RCC 7860 (cell line): ENCODE data around the gene SRBD1.

Source experiments
- DNase-seq: peaks from one replicate; pipeline ENCODE4 v3.0.0-alpha.2; 2015; ENCODE audit warnings: low spot score
- FAIRE-seq: peaks from 2 replicates; lab custom pipeline; 2012; peaks lifted over from hg19 to GRCh38; lab: Jason Lieb, UNC

SRBD1 gene

GRCh38 chr2:45596761-45597160, 14.3 kb downstream of the SRBD1 start:
- FAIRE-seq, result no peak
- no peak for DNase-seq

GRCh38 chr2:45595721-45596435, 15.2 kb downstream of the SRBD1 start:
- DNase-seq, result no peak
- peak; percentile 88 for FAIRE-seq

- FAIRE-seq, result no peak
- no peak for DNase-seq
These were observed 20.0 kb downstream of the SRBD1 start for GRCh38 chr2:45591073-45591472.

GRCh38 chr2:45588158-45588829, 22.8 kb downstream of the SRBD1 start:
- no peak for FAIRE-seq
- DNase-seq, result no peak

- DNase-seq, result no peak
- FAIRE-seq, result no peak
These were observed 24.5 kb downstream of the SRBD1 start for GRCh38 chr2:45586600-45586999.

- DNase-seq (peak; percentile 36), FAIRE-seq (peak; percentile 55)
These were observed 25.7 kb downstream of the SRBD1 start for GRCh38 chr2:45585267-45585861.

- DNase-seq, result no peak
- no peak for FAIRE-seq
These were observed 27.1 kb downstream of the SRBD1 start for GRCh38 chr2:45583977-45584376.

GRCh38 chr2:45582522-45582921, 28.5 kb downstream of the SRBD1 start:
- FAIRE-seq (no peak), DNase-seq (no peak)

GRCh38 chr2:45578056-45578843, 32.8 kb downstream of the SRBD1 start:
- DNase-seq, result no peak
- FAIRE-seq, result no peak

GRCh38 chr2:45577441-45577840, 33.6 kb downstream of the SRBD1 start:
- FAIRE-seq, result no peak
- no peak for DNase-seq

GRCh38 chr2:45575881-45576280, 35.2 kb downstream of the SRBD1 start:
- FAIRE-seq, result no peak
- no peak for DNase-seq

- FAIRE-seq, result no peak
These were observed 38.1 kb downstream of the SRBD1 start for GRCh38 chr2:45572979-45573378.

GRCh38 chr2:45571940-45572339, 39.1 kb downstream of the SRBD1 start:
- DNase-seq, result no peak
- no peak for FAIRE-seq

More at GRCh38 chr2:45572979-45573378, 38.1 kb downstream of the SRBD1 start:
- no peak for DNase-seq

- FAIRE-seq, result no peak
- DNase-seq, result no peak
These were observed 40.3 kb downstream of the SRBD1 start for GRCh38 chr2:45570671-45571334.

- FAIRE-seq (no peak), DNase-seq (no peak)
These were observed 42.1 kb downstream of the SRBD1 start for GRCh38 chr2:45568935-45569334.

- no peak for DNase-seq
- no peak for FAIRE-seq
These were observed 42.9 kb downstream of the SRBD1 start for GRCh38 chr2:45567974-45568789.

- DNase-seq (no peak), FAIRE-seq (no peak)
These were observed 43.6 kb downstream of the SRBD1 start for GRCh38 chr2:45567288-45567963.

GRCh38 chr2:45559436-45559835, 51.6 kb downstream of the SRBD1 start:
- DNase-seq (no peak), FAIRE-seq (no peak)

- FAIRE-seq (no peak), DNase-seq (no peak)
These were observed 56.3 kb downstream of the SRBD1 start for GRCh38 chr2:45554742-45555140.
